GM12872 (cell line): Measurements from ENCODE around the gene CEP112.

Experiments used
- CTCF ChIP-seq: IDR thresholded peaks from 3 replicates; pipeline ENCODE4 v1.5.1; 2011; ENCODE audit warnings: low read depth, mild to moderate bottlenecking, low read length, moderate library complexity; ENCODE audit not compliant: insufficient read depth

The CEP112 gene

DNA sequence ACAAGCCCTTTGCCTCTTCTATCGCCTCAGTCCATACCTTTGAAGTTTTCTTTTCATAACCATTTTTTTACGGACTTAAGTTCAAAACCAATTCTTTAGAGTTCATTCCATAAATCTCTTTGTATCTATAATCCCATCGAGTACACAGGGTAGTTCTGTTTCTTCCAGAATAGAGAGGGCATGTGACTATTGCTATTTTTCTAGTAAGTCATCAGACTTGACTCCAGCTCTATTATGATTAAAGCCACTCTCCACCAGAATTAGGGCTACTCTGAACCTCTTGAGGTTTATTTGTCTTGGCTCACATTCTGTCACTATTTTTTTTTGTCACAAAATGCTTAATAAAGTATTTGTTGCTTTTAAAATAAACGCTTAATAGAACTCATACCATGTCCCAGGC is 438.6 kb downstream of the CEP112 start:
- TF ChIP-seq CTCF = no peak

DNA sequence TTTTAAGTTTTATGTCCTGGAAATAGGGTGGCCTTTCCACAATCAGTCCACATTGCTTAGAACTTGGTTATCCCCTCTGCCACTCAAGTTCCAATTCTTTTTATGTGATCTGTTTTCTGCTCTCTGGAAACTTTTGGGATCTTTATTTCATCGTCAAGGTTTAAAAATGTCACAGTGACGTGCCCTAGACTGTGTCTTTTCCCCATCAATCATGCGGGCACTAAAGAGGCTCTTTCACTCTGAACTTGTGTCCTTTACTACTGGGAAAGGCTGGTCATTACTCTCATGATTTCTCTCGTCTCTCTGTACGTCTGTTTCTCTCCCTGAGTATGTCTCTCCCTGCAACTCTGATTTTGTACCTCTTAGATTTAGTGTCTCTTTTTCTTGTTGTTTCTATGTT is 440.7 kb downstream of the CEP112 start:
- TF ChIP-seq CTCF = no peak

GRCh38 chr17:65750631-65751115 is 441.3 kb downstream of the CEP112 start:
- no peak for TF ChIP-seq CTCF

- no peak for TF ChIP-seq CTCF
Measured at GRCh38 chr17:65750166-65750565, 441.8 kb downstream of the CEP112 start.

DNA sequence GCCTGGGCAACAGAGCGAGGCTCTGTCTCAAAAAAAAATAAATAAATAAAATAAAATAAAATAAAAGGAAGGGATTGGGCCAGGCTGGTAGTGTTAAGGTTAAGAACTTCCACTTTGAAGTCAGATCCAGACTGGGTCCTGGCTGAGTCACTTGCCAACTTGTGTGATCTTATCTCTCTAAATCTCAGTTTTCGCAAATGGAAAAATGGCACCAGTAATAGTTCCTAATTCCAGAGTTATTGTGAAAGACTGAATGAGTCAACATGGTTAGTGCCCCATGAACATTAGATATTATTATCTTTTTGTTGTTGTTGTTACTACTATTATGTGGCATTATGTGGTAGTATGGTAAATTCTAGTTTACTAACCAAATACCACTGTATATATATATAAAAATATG is 442.5 kb downstream of the CEP112 start:
- no peak for TF ChIP-seq CTCF

GRCh38 chr17:65745241-65745640 is 446.7 kb downstream of the CEP112 start:
- TF ChIP-seq CTCF = no peak

DNA sequence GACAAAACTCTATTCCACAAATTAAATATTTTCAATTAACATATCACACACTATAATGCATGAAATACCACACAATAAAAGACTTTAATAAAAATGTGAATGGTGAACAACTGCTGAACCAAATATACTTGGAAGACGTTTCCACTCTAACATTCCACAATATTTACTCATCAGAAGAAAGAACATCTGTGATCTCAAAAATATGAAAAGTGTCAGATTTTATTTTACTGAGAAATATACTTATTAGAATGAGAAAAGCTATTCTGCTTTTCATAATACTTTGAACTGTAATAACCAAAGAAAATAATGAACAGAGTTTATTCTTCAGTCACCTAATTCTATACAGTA is 448.7 kb downstream of the CEP112 start:
- TF ChIP-seq CTCF = no peak
